ENCODE measurements around the gene CUL4B.
"Not testable (repeated sequence)": the region's sequence is repeated elsewhere in the genome, so short reads cannot be mapped to it uniquely, and the experiment has no call there.

CUL4B gene

GRCh38 chrX:120517936-120518335 lies 42.8 kb downstream of the CUL4B start:
- peak overlapping the region; percentile 83 for H3K27ac ChIP-seq (ENCODE audit: low read depth, low read length)
- H3K27me3 ChIP-seq (ENCODE audit: insufficient read depth, low read length), result no peaks in the 10 kb centered on the region
- no peak overlapping the region for H3K4me3 ChIP-seq (ENCODE audit: low read depth, low read length)

DNA sequence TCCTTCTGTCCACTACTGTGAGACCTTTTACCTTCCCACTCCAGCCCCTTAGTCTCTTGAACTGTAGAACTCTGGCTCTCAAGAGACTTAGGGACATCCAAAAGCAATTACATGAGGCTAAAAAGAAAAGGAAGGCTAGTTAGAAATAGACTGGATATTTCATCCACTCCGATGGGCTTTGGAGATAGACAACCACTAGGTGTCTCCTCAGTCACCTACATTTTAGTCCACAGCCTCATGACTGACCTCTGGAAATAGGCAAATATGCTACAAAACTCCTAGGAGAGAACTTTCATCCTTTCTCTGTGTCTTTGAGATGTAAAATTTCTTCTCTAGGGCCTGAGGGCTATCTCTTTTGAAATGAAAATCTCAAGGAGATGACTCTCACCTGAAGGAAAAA lies 46.5 kb downstream of the CUL4B start:
- H3K27me3 ChIP-seq (ENCODE audit: insufficient read depth, low read length), result no peaks in the 10 kb centered on the region
- H3K27ac ChIP-seq (ENCODE audit: low read depth, low read length), result no peak overlapping the region
- no peak overlapping the region for H2AFZ ChIP-seq (ENCODE audit: low read length, unreplicated experiment)

More at GRCh38 chrX:120517936-120518335, 42.8 kb downstream of the CUL4B start:
- Histone ChIP-seq H2AFZ (ENCODE audit: low read length, unreplicated experiment) (no peak overlapping the region), H3K36me3 (ENCODE audit: insufficient read depth, low read length) (no peaks in the 10 kb centered on the region), H3K4me1 (ENCODE audit: control insufficient read depth, insufficient read depth, low read length, unreplicated experiment) (peaks cover 14% of the 10 kb centered on the region), H3K79me2 (ENCODE audit: control insufficient read depth, insufficient read depth, low read length, unreplicated experiment) (peaks cover 4% of the 10 kb centered on the region)

GRCh38 chrX:120512627-120513026 lies 48.1 kb downstream of the CUL4B start:
- Histone ChIP-seq H3K4me1 (ENCODE audit: control insufficient read depth, insufficient read depth, low read length, unreplicated experiment) (peaks cover 2% of the 10 kb centered on the region), H3K27ac (ENCODE audit: low read depth, low read length) (no peak overlapping the region)

More for the DNA sequence above, 46.5 kb downstream of the CUL4B start:
- H3K79me2 ChIP-seq (ENCODE audit: control insufficient read depth, insufficient read depth, low read length, unreplicated experiment), result peaks cover 4% of the 10 kb centered on the region
- H3K4me3 ChIP-seq (ENCODE audit: low read depth, low read length), result no peak overlapping the region
- H3K4me1 ChIP-seq (ENCODE audit: control insufficient read depth, insufficient read depth, low read length, unreplicated experiment), result peaks cover 14% of the 10 kb centered on the region
- no peaks in the 10 kb centered on the region for H3K36me3 ChIP-seq (ENCODE audit: insufficient read depth, low read length)

DNA sequence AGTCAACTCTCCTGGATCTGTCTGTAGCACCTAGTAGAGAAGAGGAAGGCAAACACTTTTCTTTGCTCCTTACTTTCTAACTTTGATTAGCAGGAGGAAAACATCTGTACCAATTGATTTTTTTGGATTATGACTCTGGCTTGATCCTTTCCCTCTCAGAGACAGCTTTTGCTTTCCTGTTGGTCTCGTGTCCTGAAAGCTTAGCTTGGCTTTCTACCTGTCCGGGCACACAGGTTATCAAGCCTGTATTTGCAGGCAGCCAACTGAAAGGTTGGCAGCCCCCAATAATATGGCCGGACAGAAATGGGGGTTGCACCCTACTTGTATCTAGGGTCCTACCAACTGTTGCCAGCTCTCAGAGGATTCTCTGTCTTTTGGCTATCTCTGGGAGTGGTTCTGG lies 48.5 kb downstream of the CUL4B start:
- Histone ChIP-seq H3K79me2 (ENCODE audit: control insufficient read depth, insufficient read depth, low read length, unreplicated experiment) (peaks cover 3% of the 10 kb centered on the region), H3K36me3 (ENCODE audit: insufficient read depth, low read length) (no peaks in the 10 kb centered on the region), H3K4me1 (ENCODE audit: control insufficient read depth, insufficient read depth, low read length, unreplicated experiment) (no peaks in the 10 kb centered on the region), H3K27me3 (ENCODE audit: insufficient read depth, low read length) (no peaks in the 10 kb centered on the region), H3K27ac (ENCODE audit: low read depth, low read length) (no peak overlapping the region), H2AFZ (ENCODE audit: low read length, unreplicated experiment) (no peak overlapping the region), H3K4me3 (ENCODE audit: low read depth, low read length) (no peak overlapping the region)

More at GRCh38 chrX:120512627-120513026, 48.1 kb downstream of the CUL4B start:
- Histone ChIP-seq H2AFZ (ENCODE audit: low read length, unreplicated experiment) (no peak overlapping the region), H3K27me3 (ENCODE audit: insufficient read depth, low read length) (no peaks in the 10 kb centered on the region), H3K79me2 (ENCODE audit: control insufficient read depth, insufficient read depth, low read length, unreplicated experiment) (peaks cover 3% of the 10 kb centered on the region), H3K4me3 (ENCODE audit: low read depth, low read length) (no peak overlapping the region), H3K36me3 (ENCODE audit: insufficient read depth, low read length) (no peaks in the 10 kb centered on the region)

GRCh38 chrX:120504569-120504968 lies 56.2 kb downstream of the CUL4B start:
- H2AFZ ChIP-seq (ENCODE audit: low read length, unreplicated experiment), result no peak overlapping the region
- H3K4me1 ChIP-seq (ENCODE audit: control insufficient read depth, insufficient read depth, low read length, unreplicated experiment), result peaks cover 2% of the 10 kb centered on the region
- H3K27me3 ChIP-seq (ENCODE audit: insufficient read depth, low read length), result no peaks in the 10 kb centered on the region
- H3K79me2 ChIP-seq (ENCODE audit: control insufficient read depth, insufficient read depth, low read length, unreplicated experiment), result no peaks in the 10 kb centered on the region
- no peaks in the 10 kb centered on the region for H3K36me3 ChIP-seq (ENCODE audit: insufficient read depth, low read length)
- no peak overlapping the region for H3K4me3 ChIP-seq (ENCODE audit: low read depth, low read length)
- H3K27ac ChIP-seq (ENCODE audit: low read depth, low read length), result no peak overlapping the region

GRCh38 chrX:120499301-120500072 lies 61.3 kb downstream of the CUL4B start:
- Histone ChIP-seq H3K36me3 (ENCODE audit: insufficient read depth, low read length) (no peaks in the 10 kb centered on the region), H3K4me1 (ENCODE audit: control insufficient read depth, insufficient read depth, low read length, unreplicated experiment) (peaks cover 6% of the 10 kb centered on the region), H3K4me3 (ENCODE audit: low read depth, low read length) (no peak overlapping the region), H3K79me2 (ENCODE audit: control insufficient read depth, insufficient read depth, low read length, unreplicated experiment) (no peaks in the 10 kb centered on the region), H3K27ac (ENCODE audit: low read depth, low read length) (peak overlapping the region; percentile 37; the same call in 1 of the 2 replicates), H2AFZ (ENCODE audit: low read length, unreplicated experiment) (peak overlapping the region; percentile 60), H3K27me3 (ENCODE audit: insufficient read depth, low read length) (no peaks in the 10 kb centered on the region)

- H3K4me1 ChIP-seq (ENCODE audit: control insufficient read depth, insufficient read depth, low read length, unreplicated experiment); H3K79me2 ChIP-seq (ENCODE audit: control insufficient read depth, insufficient read depth, low read length, unreplicated experiment); H2AFZ ChIP-seq (ENCODE audit: low read length, unreplicated experiment); H3K4me3 ChIP-seq (ENCODE audit: low read depth, low read length); H3K27me3 ChIP-seq (ENCODE audit: insufficient read depth, low read length); H3K27ac ChIP-seq (ENCODE audit: low read depth, low read length); H3K36me3 ChIP-seq (ENCODE audit: insufficient read depth, low read length): not testable (repeated sequence)
These were observed 70.6 kb downstream of the CUL4B start for GRCh38 chrX:120490119-120490518.

- Histone ChIP-seq H3K4me1 (ENCODE audit: control insufficient read depth, insufficient read depth, low read length, unreplicated experiment) (peaks cover 4% of the 10 kb centered on the region), H3K36me3 (ENCODE audit: insufficient read depth, low read length) (no peaks in the 10 kb centered on the region), H3K4me3 (ENCODE audit: low read depth, low read length) (no peak overlapping the region), H3K27me3 (ENCODE audit: insufficient read depth, low read length) (no peaks in the 10 kb centered on the region), H3K79me2 (ENCODE audit: control insufficient read depth, insufficient read depth, low read length, unreplicated experiment) (no peaks in the 10 kb centered on the region), H2AFZ (ENCODE audit: low read length, unreplicated experiment) (no peak overlapping the region), H3K27ac (ENCODE audit: low read depth, low read length) (no peak overlapping the region)
These were observed 74.0 kb downstream of the CUL4B start for GRCh38 chrX:120486786-120487185.

- peak overlapping the region; percentile 76 for H3K4me3 ChIP-seq (ENCODE audit: low read depth, low read length)
- H2AFZ ChIP-seq (ENCODE audit: low read length, unreplicated experiment), result peak overlapping the region; percentile 83
- no peaks in the 10 kb centered on the region for H3K36me3 ChIP-seq (ENCODE audit: insufficient read depth, low read length)
- peaks cover 4% of the 10 kb centered on the region for H3K4me1 ChIP-seq (ENCODE audit: control insufficient read depth, insufficient read depth, low read length, unreplicated experiment)
- no peaks in the 10 kb centered on the region for H3K27me3 ChIP-seq (ENCODE audit: insufficient read depth, low read length)
- H3K79me2 ChIP-seq (ENCODE audit: control insufficient read depth, insufficient read depth, low read length, unreplicated experiment), result no peaks in the 10 kb centered on the region
- peak overlapping the region; percentile 92 for H3K27ac ChIP-seq (ENCODE audit: low read depth, low read length)
These were observed 74.9 kb downstream of the CUL4B start for GRCh38 chrX:120485638-120486520.

- Histone ChIP-seq H3K4me1 (ENCODE audit: control insufficient read depth, insufficient read depth, low read length, unreplicated experiment) (peaks cover 4% of the 10 kb centered on the region), H3K4me3 (ENCODE audit: low read depth, low read length) (peak overlapping the region; percentile 76), H3K36me3 (ENCODE audit: insufficient read depth, low read length) (no peaks in the 10 kb centered on the region), H2AFZ (ENCODE audit: low read length, unreplicated experiment) (peak overlapping the region; percentile 83), H3K27ac (ENCODE audit: low read depth, low read length) (peak overlapping the region; percentile 92), H3K79me2 (ENCODE audit: control insufficient read depth, insufficient read depth, low read length, unreplicated experiment) (no peaks in the 10 kb centered on the region), H3K27me3 (ENCODE audit: insufficient read depth, low read length) (no peaks in the 10 kb centered on the region)
These were observed 75.5 kb downstream of the CUL4B start for GRCh38 chrX:120485315-120485637.

Data from ACC112 (cell line).